Measurements from ENCODE around the gene PKNOX2. TPM values are rescaled to one million over a fixed set of nuclear protein-coding genes. Genes with fewer than 3 reads are reported as not detected.

The PKNOX2 gene
- total RNA-seq, 1 experiment from 2014 or later, result 3.7 TPM

DNA sequence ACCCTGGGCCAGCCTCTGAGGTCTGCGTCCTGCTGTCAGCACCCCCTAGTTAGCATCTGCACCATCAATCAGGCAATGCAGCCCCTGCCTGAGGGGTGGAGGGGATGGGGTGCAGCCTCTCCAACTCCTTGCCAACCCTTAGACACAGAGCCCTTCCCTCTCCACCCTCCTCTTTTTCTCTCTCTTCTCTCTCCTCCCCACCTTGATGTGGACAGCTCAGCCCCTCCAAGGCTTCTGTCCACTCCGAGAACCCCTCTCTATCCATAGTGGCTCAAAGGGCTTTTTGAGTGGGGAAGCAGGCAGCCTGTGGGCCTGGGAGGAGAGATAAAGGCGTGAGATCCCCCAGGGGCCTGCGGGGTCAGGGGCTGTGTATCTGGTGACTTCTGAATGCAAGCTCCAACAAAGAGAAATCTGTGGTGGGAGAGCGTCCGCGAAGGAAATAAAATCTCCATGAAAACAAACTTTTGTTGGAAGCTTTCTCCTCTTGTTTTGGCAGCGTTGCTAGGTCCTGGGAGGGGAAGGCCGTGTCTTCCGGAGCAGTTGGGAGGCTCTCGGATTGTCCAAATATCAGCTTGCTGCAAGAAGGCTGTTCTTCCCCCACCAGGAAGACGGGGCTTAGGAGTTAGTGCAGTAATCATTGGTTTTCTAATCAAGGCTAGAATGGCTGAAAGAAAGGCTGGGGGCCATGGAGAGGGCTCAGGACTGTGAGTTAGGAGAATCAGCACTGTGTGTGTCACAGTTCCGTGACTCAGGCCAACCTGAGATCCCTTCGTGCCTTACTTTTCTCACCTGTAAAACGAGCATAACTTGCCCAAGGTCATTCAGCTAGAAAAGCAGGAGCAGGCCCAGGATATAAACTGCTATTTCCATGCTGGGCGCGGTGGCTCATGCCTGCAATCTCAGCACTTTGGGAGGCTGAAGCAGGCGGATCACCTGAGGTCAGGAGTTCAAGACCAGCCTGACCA, 50.3 kb downstream of the PKNOX2 start (continued):
- TF ChIP-seq ESRRA (CRISPR knock-in tag; IDR thresholded peaks at IDR 0.05; ENCODE audit: borderline replicate concordance), result no peak

DNA sequence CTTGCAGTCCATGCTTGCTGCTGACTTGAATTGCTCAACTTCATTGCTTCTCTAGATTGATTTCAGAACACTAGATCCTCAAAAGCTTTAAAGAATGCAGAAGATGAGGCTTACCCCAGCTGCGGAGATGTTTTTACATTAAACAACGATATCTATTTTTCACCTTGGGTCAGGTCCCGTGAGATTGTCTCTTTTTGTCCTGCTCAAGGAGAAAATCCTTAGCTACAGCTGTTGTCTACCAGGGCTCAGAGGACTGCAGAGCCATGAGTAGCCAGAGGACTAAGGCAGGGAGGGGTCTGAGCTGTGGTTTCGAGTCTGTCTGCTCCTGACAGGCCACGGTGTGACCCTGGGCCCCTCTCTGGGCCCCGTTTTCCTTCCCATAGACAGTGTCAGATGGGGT, 51.4 kb downstream of the PKNOX2 start:
- Mint-ChIP-seq H3K9me3 (no peaks in the 10 kb centered on the region), H3K4me3 (no peak overlapping the region), H3K4me1 (peaks cover 47% of the 10 kb centered on the region), H3K27ac (no peak overlapping the region), H3K36me3 (no peaks in the 10 kb centered on the region), H3K27me3 (ENCODE audit: low read depth) (no peaks in the 10 kb centered on the region)
- ChIA-PET CTCF (interaction anchor here (0.9 to 1.4 kb wide), 3 partner anchors 74 to 130 kb away, joined by 3 to 4 read pairs (median 3); no protein-coding TSS in a partner anchor), POLR2A (no interaction called here)
- DNase-seq (ENCODE audit: low spot score), result no peak
- TF ChIP-seq CBFB (CRISPR knock-in tag; IDR thresholded peaks at IDR 0.05; ENCODE audit: low read depth) (no peak), FOXK1 (CRISPR knock-in tag; IDR thresholded peaks at IDR 0.05) (no peak), NR2C2 (CRISPR knock-in tag; IDR thresholded peaks at IDR 0.05) (no peak), NR1H2 (CRISPR knock-in tag; IDR thresholded peaks at IDR 0.05) (no peak), ESRRA (CRISPR knock-in tag; IDR thresholded peaks at IDR 0.05; ENCODE audit: borderline replicate concordance) (no peak)
- TF ChIP-seq, protein P1, sequence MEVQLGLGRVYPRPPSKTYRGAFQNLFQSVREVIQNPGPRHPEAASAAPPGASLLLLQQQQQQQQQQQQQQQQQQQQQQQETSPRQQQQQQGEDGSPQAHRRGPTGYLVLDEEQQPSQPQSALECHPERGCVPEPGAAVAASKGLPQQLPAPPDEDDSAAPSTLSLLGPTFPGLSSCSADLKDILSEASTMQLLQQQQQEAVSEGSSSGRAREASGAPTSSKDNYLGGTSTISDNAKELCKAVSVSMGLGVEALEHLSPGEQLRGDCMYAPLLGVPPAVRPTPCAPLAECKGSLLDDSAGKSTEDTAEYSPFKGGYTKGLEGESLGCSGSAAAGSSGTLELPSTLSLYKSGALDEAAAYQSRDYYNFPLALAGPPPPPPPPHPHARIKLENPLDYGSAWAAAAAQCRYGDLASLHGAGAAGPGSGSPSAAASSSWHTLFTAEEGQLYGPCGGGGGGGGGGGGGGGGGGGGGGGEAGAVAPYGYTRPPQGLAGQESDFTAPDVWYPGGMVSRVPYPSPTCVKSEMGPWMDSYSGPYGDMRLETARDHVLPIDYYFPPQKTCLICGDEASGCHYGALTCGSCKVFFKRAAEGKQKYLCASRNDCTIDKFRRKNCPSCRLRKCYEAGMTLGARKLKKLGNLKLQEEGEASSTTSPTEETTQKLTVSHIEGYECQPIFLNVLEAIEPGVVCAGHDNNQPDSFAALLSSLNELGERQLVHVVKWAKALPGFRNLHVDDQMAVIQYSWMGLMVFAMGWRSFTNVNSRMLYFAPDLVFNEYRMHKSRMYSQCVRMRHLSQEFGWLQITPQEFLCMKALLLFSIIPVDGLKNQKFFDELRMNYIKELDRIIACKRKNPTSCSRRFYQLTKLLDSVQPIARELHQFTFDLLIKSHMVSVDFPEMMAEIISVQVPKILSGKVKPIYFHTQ (CRISPR knock-in tag; IDR thresholded peaks at IDR 0.05), result no peak
- TF ChIP-seq, protein P2, sequence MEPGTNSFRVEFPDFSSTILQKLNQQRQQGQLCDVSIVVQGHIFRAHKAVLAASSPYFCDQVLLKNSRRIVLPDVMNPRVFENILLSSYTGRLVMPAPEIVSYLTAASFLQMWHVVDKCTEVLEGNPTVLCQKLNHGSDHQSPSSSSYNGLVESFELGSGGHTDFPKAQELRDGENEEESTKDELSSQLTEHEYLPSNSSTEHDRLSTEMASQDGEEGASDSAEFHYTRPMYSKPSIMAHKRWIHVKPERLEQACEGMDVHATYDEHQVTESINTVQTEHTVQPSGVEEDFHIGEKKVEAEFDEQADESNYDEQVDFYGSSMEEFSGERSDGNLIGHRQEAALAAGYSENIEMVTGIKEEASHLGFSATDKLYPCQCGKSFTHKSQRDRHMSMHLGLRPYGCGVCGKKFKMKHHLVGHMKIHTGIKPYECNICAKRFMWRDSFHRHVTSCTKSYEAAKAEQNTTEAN (CRISPR knock-in tag; IDR thresholded peaks at IDR 0.05), result no peak
- TF ChIP-seq, protein P3, sequence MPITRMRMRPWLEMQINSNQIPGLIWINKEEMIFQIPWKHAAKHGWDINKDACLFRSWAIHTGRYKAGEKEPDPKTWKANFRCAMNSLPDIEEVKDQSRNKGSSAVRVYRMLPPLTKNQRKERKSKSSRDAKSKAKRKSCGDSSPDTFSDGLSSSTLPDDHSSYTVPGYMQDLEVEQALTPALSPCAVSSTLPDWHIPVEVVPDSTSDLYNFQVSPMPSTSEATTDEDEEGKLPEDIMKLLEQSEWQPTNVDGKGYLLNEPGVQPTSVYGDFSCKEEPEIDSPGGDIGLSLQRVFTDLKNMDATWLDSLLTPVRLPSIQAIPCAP (CRISPR knock-in tag; IDR thresholded peaks at IDR 0.05), result no peak
- TF ChIP-seq, protein P4, sequence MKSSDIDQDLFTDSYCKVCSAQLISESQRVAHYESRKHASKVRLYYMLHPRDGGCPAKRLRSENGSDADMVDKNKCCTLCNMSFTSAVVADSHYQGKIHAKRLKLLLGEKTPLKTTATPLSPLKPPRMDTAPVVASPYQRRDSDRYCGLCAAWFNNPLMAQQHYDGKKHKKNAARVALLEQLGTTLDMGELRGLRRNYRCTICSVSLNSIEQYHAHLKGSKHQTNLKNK (CRISPR knock-in tag; IDR thresholded peaks at IDR 0.05), result no peak
- TF ChIP-seq, protein P5, sequence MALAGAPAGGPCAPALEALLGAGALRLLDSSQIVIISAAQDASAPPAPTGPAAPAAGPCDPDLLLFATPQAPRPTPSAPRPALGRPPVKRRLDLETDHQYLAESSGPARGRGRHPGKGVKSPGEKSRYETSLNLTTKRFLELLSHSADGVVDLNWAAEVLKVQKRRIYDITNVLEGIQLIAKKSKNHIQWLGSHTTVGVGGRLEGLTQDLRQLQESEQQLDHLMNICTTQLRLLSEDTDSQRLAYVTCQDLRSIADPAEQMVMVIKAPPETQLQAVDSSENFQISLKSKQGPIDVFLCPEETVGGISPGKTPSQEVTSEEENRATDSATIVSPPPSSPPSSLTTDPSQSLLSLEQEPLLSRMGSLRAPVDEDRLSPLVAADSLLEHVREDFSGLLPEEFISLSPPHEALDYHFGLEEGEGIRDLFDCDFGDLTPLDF (CRISPR knock-in tag; IDR thresholded peaks at IDR 0.05), result no peak
- TF ChIP-seq, protein P6, sequence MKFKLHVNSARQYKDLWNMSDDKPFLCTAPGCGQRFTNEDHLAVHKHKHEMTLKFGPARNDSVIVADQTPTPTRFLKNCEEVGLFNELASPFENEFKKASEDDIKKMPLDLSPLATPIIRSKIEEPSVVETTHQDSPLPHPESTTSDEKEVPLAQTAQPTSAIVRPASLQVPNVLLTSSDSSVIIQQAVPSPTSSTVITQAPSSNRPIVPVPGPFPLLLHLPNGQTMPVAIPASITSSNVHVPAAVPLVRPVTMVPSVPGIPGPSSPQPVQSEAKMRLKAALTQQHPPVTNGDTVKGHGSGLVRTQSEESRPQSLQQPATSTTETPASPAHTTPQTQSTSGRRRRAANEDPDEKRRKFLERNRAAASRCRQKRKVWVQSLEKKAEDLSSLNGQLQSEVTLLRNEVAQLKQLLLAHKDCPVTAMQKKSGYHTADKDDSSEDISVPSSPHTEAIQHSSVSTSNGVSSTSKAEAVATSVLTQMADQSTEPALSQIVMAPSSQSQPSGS (CRISPR knock-in tag; IDR thresholded peaks at IDR 0.05; ENCODE audit: borderline replicate concordance, low read depth), result no peak
- TF ChIP-seq, protein P7, sequence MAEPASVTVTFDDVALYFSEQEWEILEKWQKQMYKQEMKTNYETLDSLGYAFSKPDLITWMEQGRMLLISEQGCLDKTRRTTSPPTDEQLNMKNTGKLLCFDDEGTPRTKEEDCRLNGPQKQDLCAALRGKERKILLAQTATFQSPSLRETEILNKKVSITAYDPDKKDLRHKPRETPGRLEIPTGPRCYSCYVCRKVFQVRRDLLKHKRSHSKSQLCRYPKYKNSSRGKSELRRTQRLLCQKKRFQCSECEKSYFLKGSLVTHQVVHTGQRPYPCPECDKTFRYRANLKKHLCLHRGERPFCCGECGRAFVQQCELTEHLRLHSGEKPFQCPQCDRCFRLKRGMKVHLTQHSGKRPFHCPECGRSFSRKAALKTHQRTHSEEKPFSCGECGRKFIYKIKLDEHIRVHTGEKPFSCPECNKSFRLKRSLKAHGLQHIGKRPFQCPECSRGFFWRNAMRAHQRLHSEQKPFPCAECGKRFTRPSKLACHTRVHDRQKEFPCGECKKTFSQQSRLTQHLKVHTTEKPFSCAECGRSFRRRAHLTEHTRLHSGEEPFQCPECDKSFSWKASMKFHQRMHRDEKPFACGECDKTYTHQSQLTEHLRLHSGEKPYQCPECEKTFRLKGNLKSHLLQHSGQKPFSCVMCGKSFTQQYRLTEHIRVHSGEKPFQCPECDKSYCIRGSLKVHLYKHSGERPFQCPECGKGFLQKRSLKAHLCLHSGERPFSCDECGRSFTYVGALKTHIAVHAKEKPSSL (CRISPR knock-in tag; conservative IDR thresholded peaks at IDR 0.05), result no peak
- no peak for ATAC-seq

Data from WTC11 (cell line).